HG03097 (cell line): Measurements from ENCODE around the gene FBXL17.

Source experiments
- ATAC-seq: cut with Tn5 transposase; IDR thresholded peaks from one replicate; pipeline ENCODE4 v1.9.1; 2021; ENCODE audit not compliant: unreplicated experiment, low FRiP score

Gene FBXL17

DNA sequence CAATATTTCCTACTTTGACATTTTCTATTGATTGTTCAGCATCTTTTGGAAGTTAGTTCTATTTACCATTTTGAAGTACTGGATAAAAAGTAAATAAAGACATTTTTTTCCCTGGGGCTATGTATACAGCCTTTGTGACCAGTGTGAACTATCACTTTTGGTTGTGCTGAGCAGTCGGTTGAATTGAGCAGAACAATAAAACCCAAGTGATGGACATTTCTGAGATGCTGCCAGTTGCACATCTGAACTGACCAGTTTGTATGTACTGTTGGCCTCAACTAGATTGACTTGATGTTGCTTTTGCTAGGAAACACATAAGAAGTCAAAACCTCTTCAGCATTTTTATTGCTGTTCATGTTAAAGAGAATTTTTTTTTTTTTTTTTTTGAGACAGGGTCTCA is 451.0 kb downstream of the FBXL17 start:
- no peak for ATAC-seq

DNA sequence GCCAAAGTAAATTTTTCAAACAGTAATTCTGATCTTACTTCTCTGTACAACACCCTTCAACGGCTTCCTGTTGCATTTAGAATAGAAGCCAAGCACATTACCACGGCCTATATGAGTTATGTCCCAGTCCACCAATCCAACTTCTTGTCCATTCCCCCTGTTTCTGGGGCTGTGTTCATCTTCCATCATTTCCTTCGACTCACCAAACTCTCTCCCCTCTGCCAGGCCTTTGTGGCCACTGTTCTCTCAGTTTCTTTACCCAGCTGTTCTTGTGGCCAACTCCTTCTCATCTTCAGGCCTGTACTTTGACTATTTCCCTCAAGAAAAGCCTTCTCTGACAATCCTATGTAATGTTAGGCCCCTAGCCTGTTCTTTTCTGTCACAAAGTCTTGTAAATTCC is 451.8 kb downstream of the FBXL17 start:
- no peak for ATAC-seq

- no peak for ATAC-seq
Measured at GRCh38 chr5:107929080-107929479, 452.8 kb downstream of the FBXL17 start.

DNA sequence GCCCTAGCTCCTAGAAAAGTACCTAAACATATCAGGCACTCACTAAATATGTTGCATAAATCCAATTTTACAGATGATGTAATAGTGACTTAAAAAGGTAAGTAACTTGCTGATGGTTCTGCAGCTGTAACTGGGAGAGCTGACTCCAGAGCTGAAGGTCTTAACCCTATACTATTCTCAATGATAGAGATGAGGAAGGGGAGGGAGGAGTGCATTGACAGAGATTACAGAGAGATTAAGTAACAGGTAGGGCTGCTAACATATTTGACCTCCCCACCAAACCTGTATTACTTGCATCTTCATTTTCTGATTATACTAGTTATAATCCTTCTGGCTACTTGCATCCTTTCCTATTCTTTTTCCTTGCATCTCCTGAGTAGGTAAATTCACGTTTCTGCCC is 455.8 kb downstream of the FBXL17 start:
- no peak for ATAC-seq

DNA sequence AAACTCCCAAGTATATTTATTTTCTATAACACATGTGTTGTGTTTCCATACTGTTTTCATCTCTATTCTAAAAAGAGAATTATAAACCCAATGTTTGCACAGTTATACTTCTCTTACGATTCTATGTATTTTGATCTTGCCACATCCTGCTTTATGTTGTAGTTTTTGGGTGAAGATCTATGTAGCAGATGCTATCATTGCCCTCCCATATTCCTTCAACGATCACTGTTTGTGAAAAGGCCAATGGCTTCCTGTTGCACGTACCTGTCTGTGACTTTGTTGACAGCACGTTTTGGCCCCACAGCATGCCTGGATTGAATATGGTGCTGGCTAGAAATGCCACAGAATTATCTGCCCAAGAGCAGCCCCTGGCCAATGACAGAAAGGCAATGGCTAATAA is 456.7 kb downstream of the FBXL17 start:
- no peak for ATAC-seq

DNA sequence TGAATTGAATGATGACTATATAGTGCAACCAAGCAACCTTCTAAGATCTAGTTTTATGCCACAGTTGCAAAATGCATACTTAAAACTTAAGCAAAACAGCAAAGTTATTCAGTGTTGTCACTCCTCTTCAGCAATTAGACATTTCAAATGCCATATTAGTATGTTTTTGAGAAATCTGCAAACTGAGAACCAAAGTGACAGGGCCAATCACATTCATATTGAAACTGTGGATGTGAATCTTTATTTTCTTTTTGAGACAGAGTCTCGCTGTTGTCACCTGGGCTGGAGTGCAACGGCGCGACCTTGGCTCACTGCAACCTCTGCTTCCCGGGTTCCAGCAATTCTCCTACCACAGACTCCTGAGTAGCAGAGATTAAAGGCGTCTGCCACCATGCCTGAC is 461.9 kb downstream of the FBXL17 start:
- no peak for ATAC-seq

- ATAC-seq = no peak
Measured at GRCh38 chr5:107919361-107919760, 462.5 kb downstream of the FBXL17 start.

DNA sequence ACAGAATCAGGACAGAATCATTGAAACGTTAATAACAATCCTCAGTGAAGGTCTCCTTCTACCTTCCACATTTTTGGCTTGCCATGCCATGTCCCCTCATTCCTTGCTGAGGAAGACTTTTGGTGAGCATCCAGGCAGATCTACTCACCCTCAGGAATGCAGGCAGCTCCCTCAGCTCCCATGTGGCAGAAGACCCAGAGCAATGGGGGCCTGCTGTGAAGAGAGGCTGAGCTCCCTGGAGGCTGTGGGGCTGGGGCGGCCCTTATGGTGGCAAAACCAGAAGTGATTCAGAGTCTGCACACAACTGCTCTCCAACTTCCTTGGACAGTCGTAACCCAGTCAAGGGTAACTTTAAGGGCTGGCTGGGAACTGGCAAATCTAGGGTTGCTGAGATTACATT is 463.9 kb downstream of the FBXL17 start:
- no peak for ATAC-seq

GRCh38 chr5:107916731-107917725 is 464.9 kb downstream of the FBXL17 start:
- ATAC-seq = no peak

DNA sequence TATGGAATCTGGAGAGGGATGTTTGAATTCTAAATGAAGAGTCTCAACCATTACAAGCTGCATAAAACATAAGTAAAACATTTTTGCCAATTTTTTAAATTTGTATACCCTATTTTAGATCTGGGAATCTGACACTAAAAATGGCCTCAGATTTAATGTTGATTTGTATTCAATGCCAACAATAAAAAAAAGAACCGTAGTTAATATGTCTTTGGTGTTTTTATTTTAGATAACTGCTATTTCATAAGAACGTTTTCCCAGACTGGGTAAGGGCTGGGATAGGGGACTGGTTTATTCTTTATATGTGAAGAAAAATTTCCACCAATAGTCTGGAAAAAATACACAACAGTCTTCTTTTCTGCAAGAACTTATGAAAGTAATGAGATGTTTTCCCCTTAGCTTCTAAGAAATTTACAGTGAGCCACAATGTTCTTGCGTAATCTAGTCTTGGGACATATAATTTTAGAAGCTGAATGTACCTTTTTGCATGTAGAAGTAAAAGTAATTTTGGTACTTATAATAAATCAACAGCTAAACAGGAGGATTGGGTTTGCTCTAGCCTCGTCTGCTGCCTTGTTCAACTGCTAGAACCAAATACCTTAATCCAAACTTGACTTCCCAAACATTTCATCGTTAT is 466.6 kb downstream of the FBXL17 start:
- no peak for ATAC-seq

GRCh38 chr5:107913494-107913893 is 468.4 kb downstream of the FBXL17 start:
- ATAC-seq = no peak

DNA sequence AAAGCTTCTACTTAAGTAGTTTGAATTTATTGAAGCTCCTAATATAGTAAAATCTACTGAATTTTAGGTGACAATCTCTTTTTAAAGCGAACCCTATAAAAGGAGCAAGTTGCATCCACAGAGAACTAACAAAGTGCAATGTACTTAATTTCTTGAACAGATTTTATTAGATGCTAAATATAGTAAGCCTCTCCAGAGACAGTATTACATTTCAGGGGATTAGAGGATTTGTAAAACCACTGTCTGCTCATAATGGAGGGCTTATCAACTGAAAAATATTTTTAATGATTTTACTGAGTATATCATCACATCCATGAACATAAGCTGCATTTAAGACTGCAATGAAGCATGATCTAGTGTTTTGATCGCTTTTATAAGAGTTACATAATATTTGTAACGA is 481.2 kb downstream of the FBXL17 start:
- no peak for ATAC-seq

- no peak for ATAC-seq
Measured at GRCh38 chr5:107894361-107894760, 487.5 kb downstream of the FBXL17 start.

- ATAC-seq = no peak
Measured at GRCh38 chr5:107893642-107894041, 488.3 kb downstream of the FBXL17 start.

- no peak for ATAC-seq
Measured at GRCh38 chr5:107889387-107889786, 492.5 kb downstream of the FBXL17 start.

DNA sequence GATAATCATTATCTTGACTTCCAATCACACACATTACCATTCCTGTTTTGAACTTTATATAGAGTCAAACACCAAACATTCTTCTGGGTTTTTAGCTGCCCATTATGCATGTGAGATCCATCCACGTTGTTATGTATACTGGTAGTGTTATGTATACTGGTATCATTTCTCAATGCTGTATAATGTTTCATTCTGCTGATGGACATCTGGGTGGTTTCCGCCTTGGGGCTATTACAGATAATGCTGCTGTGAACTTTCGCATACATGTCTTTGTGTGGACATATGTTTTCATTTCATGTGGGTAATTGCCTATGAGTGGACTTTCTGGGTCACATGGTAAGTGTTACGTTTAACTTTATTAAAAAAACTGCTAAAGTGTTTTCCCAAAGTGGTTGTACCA is 493.4 kb downstream of the FBXL17 start:
- no peak for ATAC-seq

GRCh38 chr5:107887166-107887943 is 494.5 kb downstream of the FBXL17 start:
- no peak for ATAC-seq

GRCh38 chr5:107885601-107886000 is 496.3 kb downstream of the FBXL17 start:
- no peak for ATAC-seq

DNA sequence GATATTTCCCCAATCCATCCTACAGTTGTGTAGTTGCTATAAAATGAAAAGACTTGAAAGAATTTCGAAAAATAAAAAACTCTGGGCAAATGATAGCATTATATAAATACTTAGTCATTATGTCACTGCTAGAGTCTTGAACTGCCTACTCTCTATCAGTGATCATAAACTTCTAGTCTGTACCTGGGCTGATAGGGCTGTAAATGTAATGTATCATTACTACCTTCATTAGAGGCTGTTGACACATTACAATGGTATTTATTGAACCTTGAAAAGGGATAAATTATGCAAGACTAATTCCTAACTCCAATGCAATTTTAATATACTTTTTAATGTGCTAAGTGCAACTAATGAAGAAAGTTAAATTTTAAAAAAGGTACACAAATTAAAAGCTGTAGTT is 497.0 kb downstream of the FBXL17 start:
- no peak for ATAC-seq

GRCh38 chr5:107878661-107879060 is 503.2 kb downstream of the FBXL17 start:
- no peak for ATAC-seq

DNA sequence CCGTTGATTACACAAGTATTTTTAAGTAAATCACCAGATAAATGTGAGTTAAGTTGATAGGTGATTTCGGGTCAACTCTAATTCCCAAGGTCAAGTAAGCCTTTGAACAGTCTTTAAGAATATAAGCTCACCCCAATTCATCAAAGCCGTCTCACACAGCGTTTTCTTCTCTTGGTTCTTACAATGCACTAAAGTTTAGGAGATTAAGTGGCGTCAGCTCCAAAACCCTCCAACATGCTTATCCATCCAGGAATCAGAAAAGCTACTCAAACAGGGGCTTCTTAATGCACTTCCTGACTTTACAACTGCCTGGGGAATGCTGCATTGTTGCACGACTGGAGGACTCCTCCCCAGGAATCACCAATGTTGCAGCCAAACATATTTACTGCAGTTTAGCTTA is 505.0 kb downstream of the FBXL17 start:
- no peak for ATAC-seq
